ENCODE data around the gene MYL6B. TPM values are rescaled to one million over a fixed set of nuclear protein-coding genes. Genes with fewer than 3 reads are reported as not detected.

Gene MYL6B
- total and polyA plus RNA-seq, 2 of the 4 experiments (the other 2 are of a cell fraction) = 78.3 to 112 TPM

GRCh38 chr12:56163533-56164344, 11.4 kb downstream of the MYL6B start:
- in situ Hi-C loops (cut with MboI; ENCODE audit: low sequenced_read_pairs) (no loop called here), dilution Hi-C loops (cut with HindIII; ENCODE audit: low sequenced_read_pairs, unreplicated experiment) (no loop called here), intact Hi-C loops (cut with micrococcal nuclease) (no loop called here)
- BruUV-seq (replicated peaks) = no TSS peak
- no peak overlapping the region for H3K4ac ChIP-seq (ENCODE audit: low read depth, low read length)
- H4K5ac ChIP-seq (ENCODE audit: low read depth, low read length) = no peak overlapping the region
- peaks cover 14 to 49% of the 10 kb centered on the region in 2 experiments for H3K79me1 ChIP-seq (ENCODE audit: low read depth in 1 of 2, low read length in 2 of 2)
- DNase-seq = no peak
- peaks cover 64% of the 10 kb centered on the region for H4K20me1 ChIP-seq (ENCODE audit: insufficient read depth, low read length)
- H3K9me1 ChIP-seq (ENCODE audit: insufficient read depth, low read length) = no peaks in the 10 kb centered on the region; the same call in 1 of the 2 replicates
- no peak overlapping the region for H2BK20ac ChIP-seq (ENCODE audit: low read depth, low read length)
- no peak overlapping the region for H3K18ac ChIP-seq (ENCODE audit: low read depth, low read length)
- 87% methylated on average over 2 of the region's 11 CpGs; no CpG with 5 or more reads in 1 of the 2 experiments for WGBS, 2 experiments (ENCODE audit: extremely low coverage in 2 of 2, insufficient read length in 1 of 2)
- TF ChIP-seq CTCF (conservative IDR thresholded peaks at IDR 0.05; ENCODE audit: low read depth, low read length) (no peak), RFX5 (IDR thresholded peaks at IDR 0.05; ENCODE audit: low read depth, low read length) (no peak), FOS (IDR thresholded peaks at IDR 0.05; ENCODE audit: low read depth, low read length) (no peak), SMC3 (IDR thresholded peaks at IDR 0.05; ENCODE audit: low read depth, low read length) (no peak), POLR2A (IDR thresholded peaks at IDR 0.05; ENCODE audit: low read depth, low read length) (peak; percentile 43)
- no peak overlapping the region for H4K91ac ChIP-seq (ENCODE audit: insufficient read depth, low read depth, low read length)
- CTCF ChIA-PET = interaction anchor here (0.6 kb wide), 1 partner anchor 11 kb away, joined by 3 read pairs; no protein-coding TSS in a partner anchor
- H2BK15ac ChIP-seq (ENCODE audit: low read depth, low read length) = no peak overlapping the region
- no peak overlapping the region for H3K27ac ChIP-seq (ENCODE audit: insufficient read depth, low read length)
- H3K56ac ChIP-seq (ENCODE audit: extremely low read depth, insufficient read depth, low read length) = no peak overlapping the region
- H3K36me3 ChIP-seq (ENCODE audit: control insufficient read depth, insufficient read depth, low read length) = peaks cover 82% of the 10 kb centered on the region
- ATAC-seq (ENCODE audit: low read depth) = peak; percentile 1; the same call in 1 of the 2 replicates
- no peaks in the 10 kb centered on the region for H3K27me3 ChIP-seq (ENCODE audit: control insufficient read depth, insufficient read depth, low read length)
- H2BK120ac ChIP-seq (ENCODE audit: low read depth, low read length) = no peak overlapping the region
- peak overlapping the region; percentile 5 for H2AK9ac ChIP-seq (replicated peaks; ENCODE audit: low read depth, low read length, poor library complexity)
- no peak overlapping the region for H3K14ac ChIP-seq (replicated peaks; ENCODE audit: low read depth, low read length)
- no peak overlapping the region for H2AFZ ChIP-seq (replicated peaks; ENCODE audit: low read length, poor library complexity)
- no peak overlapping the region for H2BK5ac ChIP-seq (ENCODE audit: low read depth, low read length, poor library complexity, severe bottlenecking)
- no peak overlapping the region for H2AK5ac ChIP-seq (ENCODE audit: low read depth, low read length)
- H3K23ac ChIP-seq (ENCODE audit: low read depth, low read length) = no peak overlapping the region
- POLR2A ChIA-PET (ENCODE audit: unreplicated experiment) = interaction anchor here (1.5 to 1.7 kb wide), 2 partner anchors 12 to 44 kb away, joined by 4 to 6 read pairs; no protein-coding TSS in a partner anchor
- peaks cover 13% of the 10 kb centered on the region for H3K4me1 ChIP-seq (ENCODE audit: control insufficient read depth, insufficient read depth, low read length)
- H3K9me3 ChIP-seq (ENCODE audit: control insufficient read depth, insufficient read depth, low read length) = no peaks in the 10 kb centered on the region
- H3K9ac ChIP-seq (ENCODE audit: low read depth, low read length) = no peak overlapping the region
- H3K4me3 ChIP-seq (ENCODE audit: insufficient read depth, low read depth, low read length) = no peak overlapping the region
- H4K8ac ChIP-seq (ENCODE audit: low read depth in 2 of 2, low read length in 2 of 2) = no peak overlapping the region
- no peak overlapping the region for H3K4me2 ChIP-seq (ENCODE audit: low read depth, low read length)

All from IMR-90 (cell line).